ENCODE data around the gene CPEB3.

CPEB3 gene

GRCh38 chr10:92011560-92012214 is 279.2 kb downstream of the CPEB3 start:
- no peak for TF ChIP-seq GATA1 (IDR thresholded peaks at IDR 0.05; ENCODE audit: low read depth, low read length)
- TF ChIP-seq POLR2A (IDR thresholded peaks at IDR 0.05; ENCODE audit: low read length) = no peak
- peak; percentile 6 to 51 for DNase-seq

DNA sequence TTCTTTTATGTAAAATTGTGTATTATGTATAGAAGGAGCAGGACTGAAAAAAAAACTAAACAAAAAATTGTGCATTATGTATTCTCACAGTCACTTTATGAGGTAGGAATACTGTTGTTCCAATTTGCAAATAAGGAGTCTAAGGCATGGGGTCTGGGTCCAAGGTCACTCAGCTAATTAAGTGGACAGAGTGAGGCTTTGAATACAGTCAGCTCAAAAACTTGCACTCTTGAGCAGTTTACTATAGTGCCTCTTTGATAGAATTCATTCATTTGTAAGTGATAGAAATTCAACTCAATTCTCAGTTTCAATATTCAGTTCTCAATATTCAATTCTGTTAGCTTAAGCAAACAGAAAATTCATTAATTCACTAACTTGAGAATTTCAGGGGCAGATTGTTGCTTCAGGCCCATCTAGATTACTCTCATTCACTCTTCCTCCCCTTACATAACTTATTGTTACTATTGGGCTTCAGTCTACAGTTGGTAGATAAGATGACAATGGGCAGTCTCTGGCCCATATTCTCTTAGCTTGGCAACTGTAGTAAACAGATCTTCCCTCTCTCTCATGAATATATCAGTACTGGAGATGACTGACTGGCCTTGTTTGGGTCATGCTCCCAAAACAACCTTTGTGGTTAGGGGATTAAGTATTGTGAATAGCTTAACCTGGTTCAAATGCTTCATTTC is 280.7 kb downstream of the CPEB3 start:
- TF ChIP-seq GATA1 (IDR thresholded peaks at IDR 0.05; ENCODE audit: low read depth, low read length) (no peak), POLR2A (IDR thresholded peaks at IDR 0.05; ENCODE audit: low read length) (no peak)
- peak in 1 of 2 experiments; percentile 2 for DNase-seq

DNA sequence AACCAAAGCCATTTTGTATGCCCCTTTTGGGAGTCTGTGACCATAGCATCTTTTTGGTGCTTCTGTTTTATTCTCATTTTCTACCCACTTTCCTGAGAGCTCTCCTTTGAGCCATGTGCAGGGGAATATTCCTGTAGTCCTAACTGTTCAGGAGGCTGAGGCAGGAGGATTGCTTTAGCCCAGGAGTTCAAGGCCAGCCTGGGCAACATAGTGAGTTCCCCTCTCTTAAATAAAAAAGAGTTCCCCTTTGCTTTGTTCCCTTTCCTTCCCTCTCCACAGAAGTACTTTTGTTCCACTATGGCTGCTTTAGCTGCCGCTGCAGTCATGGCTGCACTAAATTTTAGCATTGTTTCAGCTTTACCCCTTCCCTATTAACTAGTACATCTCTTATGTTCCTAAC is 281.4 kb downstream of the CPEB3 start:
- TF ChIP-seq POLR2A (IDR thresholded peaks at IDR 0.05; ENCODE audit: low read length) = no peak
- TF ChIP-seq GATA1 (IDR thresholded peaks at IDR 0.05; ENCODE audit: low read depth, low read length) = no peak
- no peak for DNase-seq

- DNase-seq = no peak
- TF ChIP-seq GATA1 (IDR thresholded peaks at IDR 0.05; ENCODE audit: low read depth, low read length) (no peak), POLR2A (IDR thresholded peaks at IDR 0.05; ENCODE audit: low read length) (no peak)
These were observed 284.9 kb downstream of the CPEB3 start for GRCh38 chr10:92005978-92006377.

GRCh38 chr10:92003258-92003657 is 287.6 kb downstream of the CPEB3 start:
- no peak for DNase-seq
- TF ChIP-seq GATA1 (IDR thresholded peaks at IDR 0.05; ENCODE audit: low read depth, low read length) (no peak), POLR2A (IDR thresholded peaks at IDR 0.05; ENCODE audit: low read length) (no peak)

- TF ChIP-seq GATA1 (IDR thresholded peaks at IDR 0.05; ENCODE audit: low read depth, low read length) (no peak), POLR2A (IDR thresholded peaks at IDR 0.05; ENCODE audit: low read length) (no peak)
- no peak for DNase-seq
These were observed 288.9 kb downstream of the CPEB3 start for GRCh38 chr10:92001995-92002394.

DNA sequence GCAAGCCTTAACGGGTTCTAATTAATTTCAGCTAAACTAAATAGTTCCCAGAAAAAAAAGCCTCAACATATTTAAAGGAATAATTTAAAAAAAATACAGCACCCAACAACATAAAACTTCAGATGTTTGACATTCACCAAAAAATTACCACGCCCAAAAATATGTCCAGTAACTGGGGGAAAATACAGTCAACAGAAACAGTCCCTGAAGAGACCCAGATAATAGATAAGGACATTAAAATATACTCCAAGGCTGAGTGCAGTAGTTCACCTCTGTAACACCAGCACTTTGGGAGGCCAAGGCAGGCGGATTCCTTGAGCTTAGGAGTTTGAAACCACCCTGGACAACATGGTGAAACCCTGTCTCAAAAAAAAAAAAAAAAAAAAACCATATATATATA is 289.3 kb downstream of the CPEB3 start:
- no peak for TF ChIP-seq GATA1 (IDR thresholded peaks at IDR 0.05; ENCODE audit: low read depth, low read length)
- TF ChIP-seq POLR2A (IDR thresholded peaks at IDR 0.05; ENCODE audit: low read length) = no peak
- no peak for DNase-seq
